WI38 (cell line): ENCODE measurements around the gene TSPAN10.

Experiments used
- H3K4me3 ChIP-seq: 2 replicates; pipeline ENCODE4 v1.5.1; 2011; ENCODE audit warnings: low read depth, mild to moderate bottlenecking, control low read depth, low read length
- TF ChIP-seq, protein P1 (sequence below): IDR thresholded peaks from 2 replicates; pipeline ENCODE4 v1.5.1; 2012; ENCODE audit warnings: low read depth, mild to moderate bottlenecking, control low read depth, low read length

TSPAN10 gene

DNA sequence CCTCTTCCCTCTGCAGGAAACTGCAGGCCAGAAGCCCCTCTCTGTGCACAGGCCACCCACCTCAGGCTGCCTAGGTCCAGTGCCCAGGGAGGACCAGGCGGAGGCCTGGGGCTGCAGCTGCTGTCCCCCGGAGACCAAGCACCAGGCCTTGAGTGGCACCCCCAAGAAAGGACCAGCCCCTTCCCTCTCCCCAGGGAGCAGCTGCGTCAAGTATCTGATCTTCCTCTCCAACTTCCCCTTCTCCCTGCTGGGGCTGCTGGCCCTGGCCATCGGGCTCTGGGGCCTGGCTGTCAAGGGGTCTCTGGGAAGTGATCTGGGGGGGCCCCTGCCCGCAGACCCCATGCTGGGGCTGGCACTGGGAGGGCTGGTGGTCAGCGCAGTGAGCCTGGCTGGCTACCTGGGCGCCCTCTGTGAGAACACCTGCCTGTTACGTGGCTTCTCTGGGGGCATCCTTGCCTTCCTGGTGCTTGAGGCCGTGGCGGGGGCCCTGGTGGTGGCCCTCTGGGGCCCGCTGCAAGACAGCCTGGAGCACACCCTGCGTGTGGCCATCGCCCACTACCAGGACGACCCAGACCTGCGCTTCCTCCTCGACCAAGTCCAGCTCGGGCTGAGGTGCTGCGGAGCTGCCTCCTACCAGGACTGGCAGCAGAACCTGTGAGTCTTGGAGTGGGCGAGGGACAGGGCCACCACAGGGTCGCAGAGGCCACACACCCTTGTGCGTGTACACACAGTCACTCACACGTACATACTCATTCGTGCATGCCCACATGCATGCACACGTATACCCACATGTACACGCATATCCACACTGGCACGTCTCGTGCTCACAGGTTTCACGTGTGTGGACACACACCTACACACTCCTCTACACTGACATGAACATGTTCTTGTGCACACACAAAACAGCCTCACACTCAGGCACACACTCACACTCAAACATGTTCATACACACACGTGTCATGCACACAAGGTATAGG, 8.3 kb downstream of the TSPAN10 start:
- TF ChIP-seq, protein P1, sequence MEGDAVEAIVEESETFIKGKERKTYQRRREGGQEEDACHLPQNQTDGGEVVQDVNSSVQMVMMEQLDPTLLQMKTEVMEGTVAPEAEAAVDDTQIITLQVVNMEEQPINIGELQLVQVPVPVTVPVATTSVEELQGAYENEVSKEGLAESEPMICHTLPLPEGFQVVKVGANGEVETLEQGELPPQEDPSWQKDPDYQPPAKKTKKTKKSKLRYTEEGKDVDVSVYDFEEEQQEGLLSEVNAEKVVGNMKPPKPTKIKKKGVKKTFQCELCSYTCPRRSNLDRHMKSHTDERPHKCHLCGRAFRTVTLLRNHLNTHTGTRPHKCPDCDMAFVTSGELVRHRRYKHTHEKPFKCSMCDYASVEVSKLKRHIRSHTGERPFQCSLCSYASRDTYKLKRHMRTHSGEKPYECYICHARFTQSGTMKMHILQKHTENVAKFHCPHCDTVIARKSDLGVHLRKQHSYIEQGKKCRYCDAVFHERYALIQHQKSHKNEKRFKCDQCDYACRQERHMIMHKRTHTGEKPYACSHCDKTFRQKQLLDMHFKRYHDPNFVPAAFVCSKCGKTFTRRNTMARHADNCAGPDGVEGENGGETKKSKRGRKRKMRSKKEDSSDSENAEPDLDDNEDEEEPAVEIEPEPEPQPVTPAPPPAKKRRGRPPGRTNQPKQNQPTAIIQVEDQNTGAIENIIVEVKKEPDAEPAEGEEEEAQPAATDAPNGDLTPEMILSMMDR: no peak
- no peak overlapping the region for H3K4me3 ChIP-seq

DNA sequence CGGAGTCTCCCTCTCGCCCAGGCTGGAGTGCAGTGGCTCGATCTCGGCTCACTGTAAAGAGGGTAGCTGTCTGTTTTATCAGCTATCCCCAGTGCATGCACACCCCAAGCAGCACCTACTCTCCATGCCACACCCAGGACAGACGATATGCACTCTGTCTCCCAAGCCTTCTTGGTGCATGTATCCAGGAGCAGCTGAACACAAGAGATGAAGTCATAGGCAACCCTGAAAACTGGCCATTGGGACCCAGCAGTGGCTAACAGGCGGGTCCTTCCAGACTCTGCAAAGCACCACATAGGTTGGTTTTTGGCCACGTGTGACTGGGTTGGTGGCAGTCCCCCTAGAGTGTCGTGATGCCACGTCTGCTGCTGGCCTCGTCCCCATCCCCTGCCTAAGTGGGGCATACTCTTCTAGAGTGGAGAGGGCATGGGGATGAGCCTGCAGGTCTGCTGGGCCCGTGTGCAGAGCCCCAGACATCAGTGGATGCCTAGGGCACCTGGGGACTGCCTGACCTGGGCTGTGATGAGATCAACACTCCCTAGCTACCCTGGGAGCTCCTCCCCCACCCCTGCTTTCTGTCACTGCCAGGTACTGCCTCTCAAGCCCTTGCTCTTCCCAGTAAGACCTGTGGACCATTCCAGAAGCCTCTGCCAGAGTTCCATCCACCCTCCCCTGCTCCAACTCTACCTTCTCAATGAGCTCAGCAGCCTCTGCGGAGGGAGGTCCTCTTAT, 10.0 kb downstream of the TSPAN10 start:
- H3K4me3 ChIP-seq: no peak overlapping the region
- TF ChIP-seq, protein P1: no peak

DNA sequence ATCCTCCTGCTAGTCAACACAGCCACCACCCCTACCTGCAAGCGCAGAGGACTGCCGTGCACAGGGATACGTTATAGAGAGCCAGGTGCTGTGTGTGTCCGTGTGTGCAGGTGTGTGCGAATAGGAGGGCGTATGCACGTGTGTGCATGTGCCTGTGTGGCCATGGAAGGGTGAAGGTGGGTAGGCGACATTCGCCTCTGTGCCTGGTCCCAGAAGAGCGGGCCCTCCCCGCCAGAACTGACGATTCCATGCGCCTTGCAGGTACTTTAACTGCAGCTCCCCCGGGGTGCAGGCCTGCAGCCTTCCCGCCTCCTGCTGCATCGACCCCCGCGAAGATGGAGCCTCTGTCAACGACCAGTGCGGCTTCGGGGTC, 10.6 kb downstream of the TSPAN10 start:
- TF ChIP-seq, protein P1: no peak
- H3K4me3 ChIP-seq: no peak overlapping the region

DNA sequence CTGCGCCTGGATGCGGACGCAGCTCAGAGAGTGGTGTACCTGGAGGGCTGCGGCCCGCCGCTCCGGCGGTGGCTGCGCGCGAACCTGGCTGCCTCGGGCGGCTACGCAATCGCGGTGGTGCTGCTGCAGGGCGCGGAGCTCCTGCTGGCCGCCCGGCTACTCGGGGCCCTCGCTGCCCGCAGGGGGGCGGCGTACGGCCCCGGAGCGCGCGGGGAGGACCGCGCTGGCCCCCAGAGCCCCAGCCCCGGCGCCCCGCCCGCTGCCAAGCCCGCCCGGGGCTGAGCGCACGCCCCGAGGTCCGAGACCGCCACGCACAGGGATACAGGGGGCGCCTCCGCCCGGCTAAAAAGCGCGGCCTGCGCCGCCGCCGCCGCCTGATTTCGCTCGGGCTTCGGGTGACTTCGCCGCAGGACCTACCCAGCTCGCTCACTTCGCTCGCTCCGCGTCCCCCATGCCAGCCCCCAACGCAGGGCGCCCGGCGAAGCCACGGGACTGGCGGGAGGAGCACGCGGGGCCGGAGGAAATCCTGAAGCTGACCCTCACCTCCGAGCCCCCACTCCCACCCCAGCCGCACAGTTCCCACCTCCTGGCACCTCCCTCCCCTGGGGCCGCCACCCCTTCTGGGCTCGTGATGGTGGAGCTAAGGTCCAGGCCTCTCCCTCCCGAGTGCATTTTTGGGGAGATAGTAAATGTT, 11.2 kb downstream of the TSPAN10 start:
- H3K4me3 ChIP-seq: no peak overlapping the region
- TF ChIP-seq, protein P1: no peak

DNA sequence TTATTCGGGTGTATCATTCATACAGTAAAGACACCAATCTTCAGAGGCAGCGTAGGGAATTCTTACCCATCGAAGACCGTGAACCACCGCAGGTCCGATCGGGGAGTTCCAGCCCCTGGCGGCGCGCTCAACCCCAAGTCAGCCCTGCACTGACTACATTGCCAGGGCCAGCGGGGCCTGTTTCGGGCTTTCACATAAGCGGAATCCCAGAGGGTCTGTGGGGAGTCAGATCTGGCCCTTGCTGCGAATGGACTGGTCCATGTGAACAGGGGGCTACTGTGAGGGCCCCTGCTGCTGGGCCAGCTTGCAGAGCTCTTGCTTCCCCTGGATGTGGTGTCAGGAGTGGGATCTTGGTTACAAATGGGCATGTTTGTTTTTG, 11.7 kb downstream of the TSPAN10 start:
- no peak overlapping the region for H3K4me3 ChIP-seq
- TF ChIP-seq, protein P1: no peak

DNA sequence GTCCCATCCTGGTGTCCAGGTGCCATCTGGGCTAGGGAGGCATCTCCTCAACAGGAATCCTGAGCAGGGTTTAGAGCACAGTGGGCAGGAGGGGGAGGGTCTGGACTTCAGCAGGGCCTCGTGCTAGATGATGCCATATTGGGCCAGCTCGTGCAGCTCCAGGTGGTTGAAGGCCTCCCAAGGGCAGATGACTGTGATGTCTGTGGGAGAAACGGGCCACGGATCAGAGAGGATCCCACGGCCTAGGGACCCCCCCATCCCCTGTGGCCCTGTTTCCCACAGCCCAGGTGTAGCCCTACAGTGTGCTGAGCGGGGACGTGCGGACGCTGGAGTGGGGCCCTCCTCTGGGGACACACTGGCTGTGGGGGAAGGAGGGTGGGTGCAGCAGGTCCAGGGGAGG, 14.0 kb downstream of the TSPAN10 start:
- no peak overlapping the region for H3K4me3 ChIP-seq
- TF ChIP-seq, protein P1: no peak
